Kidney glomerular epithelial cell (primary cell): ENCODE results near the gene TBC1D16.
A peak's percentile ranks its signal among the peaks of the same experiment; 100 is the strongest.
"Not testable (repeated sequence)": the region's sequence is repeated elsewhere in the genome, so short reads cannot be mapped to it uniquely, and the experiment has no call there.

ENCODE experiments used
- DNase-seq: peaks from one replicate; lab custom pipeline; 2025; lab: John Stamatoyannopoulos, UW

TBC1D16 gene

DNA sequence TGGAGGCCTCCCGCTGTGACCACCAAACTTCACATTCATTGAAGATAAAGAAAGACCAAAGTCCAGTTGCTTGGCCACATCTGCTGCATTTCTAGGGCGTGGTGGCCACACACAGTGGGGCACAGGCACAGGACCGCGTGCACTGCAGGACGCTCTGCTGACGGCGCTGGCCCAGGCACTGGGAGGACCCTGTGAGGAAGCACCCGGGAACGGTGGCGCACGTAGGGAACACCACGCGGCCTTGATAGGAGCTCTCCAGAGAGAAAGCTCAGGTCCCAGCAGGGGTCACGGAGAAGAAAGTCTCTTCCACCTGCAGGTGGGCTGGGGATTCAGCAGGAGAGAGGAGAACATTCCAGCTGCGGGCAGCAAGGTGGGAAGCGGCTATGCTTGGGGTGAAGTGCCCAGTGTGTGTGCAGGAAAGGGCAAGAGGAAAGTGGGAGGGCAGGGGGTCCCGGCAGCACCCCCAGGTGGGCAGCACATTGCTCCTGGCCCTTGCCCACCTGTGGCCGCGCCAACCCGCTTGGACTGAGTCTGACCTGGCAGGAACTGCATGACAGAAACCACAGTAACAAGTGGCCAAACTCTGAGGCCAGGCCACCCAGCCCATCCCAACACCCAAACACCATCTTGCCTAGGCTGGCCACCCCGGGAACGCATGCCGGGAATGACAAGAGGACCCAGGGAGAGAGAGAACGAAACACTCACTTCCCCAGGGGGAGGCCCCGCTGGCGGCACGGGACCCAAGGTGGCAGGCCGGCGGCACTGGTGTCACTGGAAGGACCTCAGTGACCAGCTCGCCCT, 32.8 kb downstream of the TBC1D16 start:
- no peak for DNase-seq

DNA sequence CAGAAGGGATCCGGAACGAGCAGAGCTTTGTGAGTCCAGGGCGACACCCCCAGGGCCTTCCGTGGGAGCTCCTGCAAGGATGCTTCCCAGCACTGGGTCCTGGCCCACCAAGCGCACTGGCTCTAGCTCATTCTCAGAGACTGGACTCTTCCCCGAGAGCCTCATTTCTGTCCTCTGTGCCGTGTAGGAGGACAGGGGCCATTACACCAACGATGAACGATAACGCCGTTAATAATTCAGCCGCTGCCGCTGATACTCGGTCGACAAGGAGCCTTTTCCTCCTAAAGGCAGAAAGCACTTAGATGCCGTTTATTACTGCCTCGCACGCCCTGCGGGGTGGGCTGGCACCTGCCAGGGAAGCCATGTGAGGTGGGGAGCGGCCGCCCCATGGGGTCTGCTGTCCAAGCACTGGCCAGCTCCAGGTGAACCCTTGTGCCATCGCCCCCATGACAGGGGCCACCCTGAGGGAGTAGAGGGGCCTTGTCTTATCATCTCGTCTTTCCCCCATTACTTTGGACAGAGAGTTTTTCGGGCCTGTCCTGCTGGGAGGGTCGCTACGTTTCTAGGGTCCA, 33.5 kb downstream of the TBC1D16 start:
- no peak for DNase-seq

DNA sequence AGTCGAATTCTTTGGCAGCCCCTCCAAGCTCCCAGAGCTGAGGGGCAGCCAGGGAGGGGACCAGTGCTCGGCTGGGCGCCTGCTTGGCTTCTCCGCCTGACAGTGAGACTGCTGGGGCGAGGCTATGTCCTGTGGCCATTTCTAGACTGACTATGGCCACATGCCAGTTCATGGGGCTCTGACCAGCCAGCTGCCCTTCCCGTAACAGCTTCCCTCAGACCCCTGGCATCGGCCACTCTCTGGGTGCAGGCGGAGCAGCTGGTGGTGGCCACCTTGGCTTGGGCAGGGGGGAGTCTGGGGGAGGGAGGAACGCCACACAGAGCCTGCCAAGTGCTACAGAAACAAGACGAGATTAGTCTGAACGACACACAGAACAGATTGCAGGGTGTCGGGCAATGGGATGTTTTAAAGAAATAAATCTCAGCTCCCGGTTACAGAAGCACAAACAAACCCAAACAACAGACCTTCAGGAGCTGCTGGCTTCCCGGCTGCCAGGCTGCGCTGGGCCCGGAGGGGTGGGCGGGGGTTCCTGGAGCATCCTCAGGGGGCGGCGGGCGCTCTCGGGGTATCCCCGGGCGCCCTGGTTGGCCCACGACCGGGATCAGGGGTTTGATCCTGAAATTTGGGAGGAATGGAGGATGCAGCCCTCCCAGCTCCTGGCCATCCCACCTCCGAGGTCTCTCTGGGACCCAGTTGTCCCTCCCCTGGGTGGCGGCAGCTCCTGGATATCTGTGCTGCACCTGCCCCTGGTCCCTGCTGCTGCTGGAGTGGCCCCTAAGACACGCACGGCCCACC, 34.5 kb downstream of the TBC1D16 start:
- no peak for DNase-seq

DNA sequence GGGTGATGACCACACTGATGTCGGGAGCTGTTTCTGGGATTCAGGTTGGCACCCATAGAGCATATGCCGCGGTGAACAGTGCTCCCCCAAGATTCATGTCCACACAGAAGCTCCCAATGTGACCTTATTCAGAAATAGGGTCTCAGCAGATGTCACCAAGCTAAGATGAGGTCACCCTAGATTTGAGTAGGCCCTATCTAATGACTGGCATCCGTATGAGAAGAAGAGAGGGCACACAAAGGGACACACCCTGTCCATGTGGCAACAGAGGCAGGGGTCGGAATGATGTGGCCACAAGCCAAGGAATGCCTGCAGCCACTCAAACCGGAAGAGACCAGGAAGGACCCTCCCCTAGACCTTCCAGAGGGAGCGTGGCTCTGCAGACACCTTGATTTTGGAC, 35.5 kb downstream of the TBC1D16 start:
- DNase-seq, result no peak

DNA sequence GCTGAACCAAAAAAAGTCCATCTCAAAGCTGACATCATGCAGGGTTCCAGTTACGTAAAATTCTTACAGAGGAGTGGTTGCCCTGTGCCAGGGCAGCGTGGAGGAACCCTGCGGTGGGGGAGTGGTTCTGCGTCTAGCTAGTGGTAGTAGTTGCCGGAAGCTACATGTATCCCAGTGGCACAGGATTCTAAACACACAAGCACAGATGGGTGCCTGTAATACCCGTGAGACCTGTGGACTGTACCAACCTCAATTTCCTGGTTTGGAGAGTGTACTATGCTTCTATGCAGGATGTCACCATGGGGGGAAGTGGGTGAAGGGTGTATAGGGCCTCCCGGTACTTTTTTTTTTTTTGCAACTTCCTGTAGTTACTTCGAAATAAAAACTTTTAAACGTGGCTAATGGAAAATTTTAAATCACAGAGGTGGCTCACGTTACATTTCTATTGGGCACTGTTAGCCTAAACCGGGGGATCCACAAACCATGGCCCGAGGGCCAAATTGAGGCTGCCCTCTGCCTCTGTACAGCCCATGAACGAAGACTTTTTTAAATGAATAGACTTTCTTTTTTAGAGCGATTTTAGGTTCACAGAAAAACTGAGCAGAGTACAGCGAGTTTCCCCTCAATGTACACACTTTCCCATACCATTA, 38.5 kb downstream of the TBC1D16 start:
- no peak for DNase-seq

DNA sequence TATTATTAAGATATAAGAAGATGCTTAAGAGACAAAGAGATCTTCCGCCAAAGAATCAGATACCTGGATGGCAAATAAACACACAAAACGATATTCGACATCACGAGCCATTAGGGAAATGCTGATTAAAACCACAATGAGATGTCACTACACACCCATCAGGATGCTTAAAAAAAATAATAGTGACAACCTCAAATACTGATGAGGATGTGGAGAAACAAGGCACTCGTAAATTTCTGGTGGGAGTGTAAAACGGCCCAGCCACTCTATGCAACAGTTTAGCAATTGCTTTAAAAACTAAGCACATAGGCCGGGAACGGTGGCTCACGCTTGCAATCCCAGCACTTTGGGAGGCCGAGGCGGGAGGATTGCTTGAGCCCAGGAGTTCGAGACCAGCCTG, 39.4 kb downstream of the TBC1D16 start:
- no peak for DNase-seq

DNA sequence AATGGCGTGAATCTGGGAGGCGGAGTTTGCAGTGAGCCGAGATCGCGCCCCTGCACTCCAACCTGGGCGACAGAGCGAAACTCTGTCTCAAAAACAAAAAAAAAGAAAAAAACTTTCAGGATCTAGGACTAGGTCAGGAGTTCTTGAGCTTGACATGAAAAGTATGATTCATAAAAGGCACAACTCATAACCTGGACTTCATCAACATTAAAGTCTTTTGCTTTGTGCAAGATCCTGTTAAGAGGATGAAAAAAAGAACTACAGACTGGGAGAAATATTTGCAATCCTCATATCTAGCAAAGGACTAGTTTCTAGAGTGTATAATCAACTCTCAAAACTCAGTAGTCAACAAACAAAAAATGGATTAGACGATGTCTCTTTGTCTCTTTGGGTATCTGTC, 40.0 kb downstream of the TBC1D16 start:
- no peak for DNase-seq

DNA sequence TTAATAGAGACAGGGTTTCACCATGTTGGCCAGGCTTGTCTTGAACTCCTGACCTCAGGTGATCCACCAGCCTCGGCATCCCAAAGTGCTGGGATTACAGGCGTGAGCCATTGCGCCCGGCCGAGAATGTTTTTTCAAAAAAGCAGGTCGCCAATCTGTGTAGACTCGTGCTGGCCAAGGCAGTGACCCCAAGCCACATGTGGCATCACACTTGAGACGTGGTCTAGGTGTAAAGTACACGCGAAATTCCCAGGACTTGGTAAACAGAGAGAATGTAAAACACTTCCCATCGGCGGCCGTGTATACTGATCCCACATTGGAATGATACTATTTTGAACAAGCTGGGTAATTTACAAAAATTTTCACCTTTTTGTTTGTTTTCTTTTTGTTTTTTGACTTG, 41.1 kb downstream of the TBC1D16 start:
- DNase-seq, result no peak

DNA sequence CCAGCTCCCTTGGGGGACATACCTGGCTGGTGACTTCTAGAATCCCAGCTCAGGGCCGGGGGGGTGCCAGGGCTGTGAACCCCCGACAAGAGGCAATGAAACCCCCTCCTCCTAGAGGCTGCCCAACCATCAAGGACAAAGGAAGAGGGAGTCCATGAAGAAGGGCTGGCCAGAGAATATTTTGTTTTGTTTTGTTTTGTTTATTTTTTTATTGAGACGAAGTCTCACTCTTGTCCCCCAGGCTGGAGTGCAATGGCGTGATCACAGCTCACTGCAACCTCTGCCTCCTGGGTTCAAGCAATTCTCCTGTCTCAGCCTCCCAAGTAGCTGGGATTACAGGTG, 41.5 kb downstream of the TBC1D16 start:
- DNase-seq, result not testable (repeated sequence)

DNA sequence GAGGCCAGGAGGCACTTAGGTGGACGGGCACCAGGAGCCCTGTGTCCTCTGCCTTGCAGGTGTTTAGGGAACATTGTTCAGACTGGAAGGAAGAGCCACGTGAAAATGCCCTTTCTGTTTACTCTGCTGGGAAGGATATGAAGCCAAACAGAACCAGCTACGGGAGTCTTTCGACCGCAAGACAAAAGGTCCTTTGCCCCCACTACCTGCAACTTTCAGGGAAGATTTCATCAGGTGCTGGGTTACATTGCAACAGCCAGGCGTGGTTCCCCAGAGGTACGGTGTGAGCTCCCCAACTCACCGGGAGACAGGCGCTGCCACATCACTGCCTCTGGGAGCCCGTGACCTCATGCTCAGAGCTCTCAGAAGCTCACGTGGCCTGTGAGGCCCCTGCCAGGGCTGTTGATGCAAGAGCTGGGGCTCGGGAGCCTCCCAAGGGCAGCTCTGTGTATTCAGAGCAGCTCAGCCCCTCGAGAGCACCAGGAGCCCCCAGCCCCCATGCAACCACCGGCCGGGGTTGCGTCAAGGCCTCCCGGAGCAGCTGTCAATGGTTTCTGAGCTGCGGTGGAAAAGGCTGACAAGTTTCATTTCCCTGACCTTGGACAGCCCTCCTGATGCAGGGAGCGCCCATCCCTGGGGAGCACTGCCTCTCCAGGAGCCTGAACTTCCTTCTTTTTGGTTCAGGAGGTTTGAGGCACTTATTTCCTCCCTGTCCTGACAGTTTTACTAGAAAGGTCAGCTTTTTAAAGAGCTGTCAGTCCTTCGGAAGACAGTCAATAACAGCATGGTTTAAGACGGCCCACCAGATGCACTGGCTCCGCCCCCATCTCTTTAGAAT, 42.1 kb downstream of the TBC1D16 start:
- no peak for DNase-seq

DNA sequence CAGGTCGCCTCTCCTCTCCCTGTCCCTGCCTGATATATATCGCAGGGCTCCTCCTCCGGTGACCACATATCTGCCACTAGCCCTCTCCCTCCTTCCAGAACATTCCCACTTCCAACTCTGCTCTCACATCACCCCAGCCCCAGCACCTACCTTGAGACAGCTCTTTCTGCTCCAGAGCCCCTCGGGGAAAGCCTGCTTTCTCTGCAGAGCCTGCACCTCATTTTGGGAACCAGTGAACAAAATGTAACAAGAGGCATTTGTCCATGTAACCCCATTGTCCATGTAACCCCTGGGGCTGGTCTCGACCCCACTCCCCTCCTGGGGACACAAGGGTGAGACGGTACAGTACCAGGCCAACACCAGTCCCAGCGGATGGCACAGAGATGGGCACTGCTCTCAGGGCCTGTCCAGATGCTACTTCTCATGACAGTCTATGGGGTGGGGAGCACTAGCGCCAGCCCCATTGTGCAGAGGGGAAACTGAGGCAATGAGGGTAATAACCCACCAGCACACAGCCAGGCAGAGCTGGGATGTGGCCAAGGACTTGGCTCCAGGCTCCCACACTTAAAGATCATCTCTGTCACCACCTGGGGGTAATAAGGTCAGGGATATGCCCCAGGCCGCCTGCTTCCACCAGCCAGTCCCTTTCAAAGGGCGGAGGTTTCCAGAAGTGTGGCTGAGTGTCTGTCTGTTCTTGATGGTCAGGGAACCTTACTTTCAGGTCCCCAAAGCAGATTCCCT, 42.9 kb downstream of the TBC1D16 start:
- no peak for DNase-seq

DNA sequence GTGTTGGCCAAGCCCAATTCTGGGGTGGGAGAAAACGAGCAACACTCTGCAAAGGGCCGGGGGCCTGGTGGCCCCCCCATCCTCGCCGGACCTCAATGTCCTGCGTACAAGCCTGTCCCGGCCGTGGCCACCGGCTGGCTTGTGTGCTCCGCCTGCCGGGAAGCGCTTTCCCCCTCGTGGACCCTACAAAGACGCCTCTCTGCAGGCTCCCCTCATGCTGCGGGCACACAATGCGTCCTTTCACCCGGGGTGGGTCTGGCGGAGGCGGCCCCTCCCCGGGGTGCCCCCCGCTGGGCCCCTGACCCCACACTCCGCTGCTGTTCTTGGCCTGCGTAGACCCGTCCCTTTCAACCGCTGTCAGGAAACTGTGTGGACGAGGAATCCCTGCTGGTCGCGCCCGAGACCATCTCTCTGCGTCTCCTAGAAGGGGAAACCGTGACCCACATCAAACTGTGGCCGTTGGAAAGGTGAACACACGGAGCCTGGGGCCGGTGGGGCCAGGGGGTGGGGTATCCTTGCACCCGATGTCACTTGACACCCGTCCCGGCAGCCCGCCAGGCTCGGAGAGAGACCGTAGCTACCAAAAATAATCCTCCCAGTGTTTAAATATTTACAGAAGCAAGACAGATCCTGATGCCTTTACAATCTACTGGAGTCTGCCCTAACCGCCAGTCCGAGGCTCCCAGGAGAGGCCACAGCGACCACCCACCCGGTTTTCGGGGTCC, 43.6 kb downstream of the TBC1D16 start:
- no peak for DNase-seq

DNA sequence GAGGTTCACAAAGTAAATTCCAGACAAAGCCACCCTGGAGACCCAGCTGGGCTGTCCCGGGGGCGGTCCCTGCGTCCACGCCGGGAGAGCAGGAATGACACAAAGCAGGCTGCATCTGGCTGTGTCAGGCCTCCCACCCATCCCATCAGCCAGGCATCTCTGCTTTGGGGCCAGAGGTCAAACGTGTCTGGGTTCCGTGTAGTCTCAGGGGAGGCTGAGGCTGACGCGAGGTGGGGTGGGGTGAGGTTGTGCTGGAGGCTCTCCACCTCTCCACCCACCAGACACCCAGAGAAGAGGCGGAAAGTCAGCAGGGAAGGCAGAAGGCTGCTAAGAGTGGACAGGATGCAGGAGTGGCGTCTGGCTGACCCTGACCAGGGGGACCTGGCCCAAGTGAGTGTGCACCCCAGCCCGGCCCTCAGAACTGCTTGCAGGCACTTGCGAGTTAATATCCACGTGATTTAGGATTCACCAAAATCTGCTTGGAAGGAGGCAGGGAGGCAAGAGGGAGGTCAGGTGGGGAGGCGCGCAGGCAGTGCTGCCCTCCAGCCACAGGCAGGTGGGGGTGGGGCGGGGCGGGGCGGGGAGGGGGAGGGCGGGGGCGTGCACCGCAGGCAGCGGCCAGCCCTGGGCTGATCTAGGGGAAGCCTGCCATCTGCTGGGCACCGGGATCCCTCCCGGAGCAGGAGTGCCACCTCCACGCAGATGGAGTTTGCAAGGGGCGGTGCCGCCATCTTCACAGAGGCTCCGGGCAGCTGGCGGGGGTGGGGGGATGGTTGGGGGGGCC, 44.3 kb downstream of the TBC1D16 start:
- DNase-seq, result peak; percentile 33

DNA sequence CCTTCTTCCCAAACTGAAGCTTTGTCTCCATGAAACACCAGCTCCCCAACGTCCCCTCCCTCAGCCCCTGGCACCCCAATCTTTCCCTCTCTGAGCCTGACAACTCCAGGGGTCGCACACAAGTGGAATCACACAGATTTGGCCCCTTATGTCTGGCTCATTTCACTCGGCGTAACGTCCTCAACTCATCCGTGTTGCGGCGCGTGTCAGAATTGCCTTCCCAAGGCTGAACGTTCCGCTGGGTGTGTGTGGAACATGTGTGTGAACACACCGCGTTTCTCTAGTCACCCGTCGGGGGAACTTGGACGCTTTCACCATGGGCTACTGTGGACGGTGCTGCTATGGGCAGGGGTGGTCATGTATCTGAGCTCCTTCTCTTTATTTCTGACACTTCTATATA, 45.0 kb downstream of the TBC1D16 start:
- no peak for DNase-seq

DNA sequence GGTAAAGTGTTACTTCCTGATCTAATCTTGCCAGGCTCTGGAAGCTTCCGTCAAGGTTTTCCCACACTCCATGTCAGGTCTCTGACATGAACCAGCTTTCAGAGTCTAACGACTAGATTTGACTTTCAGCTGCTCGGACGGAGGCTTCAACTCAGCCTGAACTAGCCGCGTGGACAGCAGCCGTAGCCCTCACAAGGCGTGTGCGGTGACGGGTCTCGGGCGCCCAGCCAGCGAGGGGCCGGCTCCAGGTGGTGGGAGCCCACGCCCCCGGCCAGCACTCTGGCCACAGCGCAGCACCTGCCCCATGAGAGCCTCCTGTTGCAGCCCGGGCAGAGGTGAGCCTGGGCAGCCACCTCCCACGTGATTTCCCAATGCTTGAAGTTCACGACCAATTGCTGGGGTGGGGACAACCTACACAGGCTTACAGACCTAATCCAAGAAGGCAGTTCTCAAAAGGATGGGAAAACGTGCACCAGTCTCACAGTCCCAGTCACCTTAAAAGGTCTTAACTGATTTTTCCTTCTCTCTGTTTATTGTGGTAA, 45.5 kb downstream of the TBC1D16 start:
- no peak for DNase-seq

DNA sequence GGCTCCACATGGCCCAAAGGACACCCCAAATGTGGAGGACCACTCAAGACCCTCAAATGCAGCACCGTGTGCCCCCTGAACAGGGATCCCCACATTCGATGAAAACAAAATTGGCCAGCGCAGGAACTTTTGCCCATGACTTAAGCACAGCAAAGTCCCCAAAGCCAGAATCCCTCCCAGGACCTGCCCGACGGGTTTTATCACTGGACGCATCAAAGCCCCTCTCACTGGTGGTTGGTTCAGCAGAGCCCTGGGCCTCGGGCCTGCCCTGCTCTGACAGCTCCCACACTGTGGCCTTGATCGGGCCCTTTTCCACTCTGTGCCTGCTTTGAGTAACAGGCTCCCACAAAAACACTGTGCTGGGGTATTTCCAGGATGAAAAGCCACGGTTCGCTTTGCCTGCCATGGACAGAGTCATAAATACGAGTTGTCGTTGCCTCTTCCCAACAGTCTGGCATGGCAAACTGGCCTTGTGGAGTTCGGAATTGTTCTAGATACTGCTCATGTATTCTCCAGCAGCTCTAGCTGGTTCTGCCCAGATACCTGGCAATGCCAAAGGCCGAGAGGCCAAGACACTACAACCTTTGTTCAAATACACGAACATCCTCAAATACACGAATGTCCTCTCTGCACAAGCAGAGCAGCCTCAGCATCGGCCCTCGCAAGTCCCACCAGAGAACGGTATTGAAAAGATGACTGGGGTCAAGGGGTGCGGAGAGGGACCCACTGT, 46.4 kb downstream of the TBC1D16 start:
- no peak for DNase-seq

DNA sequence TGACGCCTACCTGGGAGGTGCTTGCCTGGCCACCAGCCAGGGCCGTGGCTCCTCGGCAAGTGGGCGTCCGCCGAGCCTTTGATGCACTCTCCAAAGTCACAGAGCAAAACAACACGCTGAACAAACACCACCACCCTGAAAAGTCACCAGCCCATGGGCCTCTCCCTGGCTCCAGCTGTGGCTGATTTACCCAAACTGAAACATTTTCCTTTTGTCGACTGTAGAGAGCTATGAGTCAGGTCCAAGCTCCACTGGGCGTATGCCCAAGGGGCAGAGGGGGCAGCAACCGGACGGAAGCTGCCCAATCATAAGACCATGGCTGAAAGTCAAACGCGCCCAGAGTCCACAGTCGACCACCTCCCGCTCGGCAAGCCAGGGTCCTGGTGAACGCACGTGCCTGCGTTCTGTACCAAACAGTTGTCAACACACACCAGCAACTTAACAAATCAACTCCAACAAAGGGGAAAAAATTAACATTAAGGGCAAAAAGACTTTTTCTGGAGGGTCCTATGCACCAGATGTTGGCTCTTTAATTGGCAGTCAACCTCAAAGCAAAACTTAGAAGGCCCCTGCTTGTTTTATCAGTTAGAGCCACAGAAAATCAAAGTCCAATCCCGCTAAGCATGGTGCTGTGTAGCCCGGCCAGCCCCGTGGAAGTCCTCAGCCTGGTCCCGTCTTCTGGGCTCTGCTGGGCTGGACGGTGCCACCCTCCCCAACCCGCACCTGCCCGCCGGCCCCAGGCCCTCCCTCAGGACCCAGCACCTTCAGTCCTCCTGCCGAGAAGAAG, 47.3 kb downstream of the TBC1D16 start:
- DNase-seq, result peak; percentile 38

DNA sequence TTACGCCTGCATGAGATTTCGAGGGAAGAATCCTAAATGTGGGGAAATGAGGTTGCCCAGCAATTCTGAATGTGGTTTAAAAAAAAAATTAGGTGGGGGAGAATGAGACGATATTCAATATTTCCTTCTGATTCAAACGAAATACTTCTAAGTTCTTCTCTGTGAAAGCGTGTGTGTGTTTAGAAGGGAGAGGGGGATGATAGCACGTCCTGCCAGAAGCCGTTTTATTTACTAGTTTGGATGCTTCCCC, 47.8 kb downstream of the TBC1D16 start:
- DNase-seq, result no peak
